HepG2 (cell line): ENCODE data around the gene C2orf80. TPM values are rescaled to one million over a fixed set of nuclear protein-coding genes. Genes with fewer than 3 reads are reported as not detected.

ENCODE experiments used
- ERF ChIP-seq: IDR thresholded peaks from 2 replicates; pipeline ENCODE4 v1.6.1; 2018; ENCODE audit warnings: missing biosample characterization, missing genetic modification reagents
- FOSL2 ChIP-seq: sonication (generic); formaldehyde crosslinking; IDR thresholded peaks from 2 replicates; pipeline ENCODE4 v1.4.0; 2020; ENCODE audit warnings: missing genetic modification reagents
- FOXP4 ChIP-seq: sonication (generic); formaldehyde crosslinking; IDR thresholded peaks from 2 replicates; pipeline ENCODE4 v1.4.0; 2020; ENCODE audit warnings: missing genetic modification reagents
- GABPA ChIP-seq, 2 experiments: IDR thresholded peaks; 2 replicates each; pipeline ENCODE4 v1.6.1; 2011 to 2016; ENCODE audit warnings: low read depth in 2 of 2, low read length in 1 of 2, missing biosample characterization in 1 of 2, missing genetic modification characterization in 1 of 2
- HNRNPK ChIP-seq: fragments of 200-400 bp; formaldehyde crosslinking; IDR thresholded peaks from 2 replicates; pipeline ENCODE4 v1.6.1; 2018; ENCODE audit warnings: low read length, low read depth, moderate library complexity, mild to moderate bottlenecking; ENCODE audit not compliant: poor library complexity, severe bottlenecking
- IRF2 ChIP-seq: IDR thresholded peaks from 2 replicates; pipeline ENCODE4 v1.6.1; 2018; ENCODE audit warnings: missing genetic modification reagents, missing compliant biosample characterization
- ISL2 ChIP-seq: sonication (generic); formaldehyde crosslinking; IDR thresholded peaks from 2 replicates; pipeline ENCODE4 v1.5.0; 2020; ENCODE audit warnings: missing genetic modification reagents
- JARID2 ChIP-seq: sonication (generic); formaldehyde crosslinking; IDR thresholded peaks from 2 replicates; pipeline ENCODE4 v1.8.1; 2023; ENCODE audit warnings: missing genetic modification reagents, inconsistent platforms; ENCODE audit not compliant: insufficient replicate concordance
- MAFG ChIP-seq: sonication (generic); formaldehyde crosslinking; IDR thresholded peaks from 2 replicates; pipeline ENCODE4 v1.5.1; 2020; ENCODE audit warnings: mild to moderate bottlenecking, missing genetic modification reagents
- NCOA5 ChIP-seq: sonication (generic); formaldehyde crosslinking; IDR thresholded peaks from 2 replicates; pipeline ENCODE4 v1.4.0; 2020; ENCODE audit warnings: missing genetic modification reagents
- PHB2 ChIP-seq: fragments of 450-650 bp; IDR thresholded peaks from 2 replicates; pipeline ENCODE4 v1.6.1; 2018; ENCODE audit not compliant: partially characterized antibody
- SIN3A ChIP-seq: IDR thresholded peaks from 2 replicates; pipeline ENCODE4 v1.6.1; 2011; ENCODE audit warnings: low read depth, mild to moderate bottlenecking, control low read depth, low read length, borderline replicate concordance
- SRSF9 ChIP-seq: fragments of 200-400 bp; formaldehyde crosslinking; IDR thresholded peaks from 2 replicates; pipeline ENCODE4 v1.6.1; 2018; ENCODE audit warnings: borderline replicate concordance, mild to moderate bottlenecking, low read depth, low read length; ENCODE audit not compliant: insufficient read depth, poor library complexity, severe bottlenecking
- SSRP1 ChIP-seq: IDR thresholded peaks from 2 replicates; pipeline ENCODE4 v1.6.1; 2016; ENCODE audit warnings: control low read depth
- TAF1 ChIP-seq: sonication (generic); formaldehyde crosslinking; IDR thresholded peaks from 2 replicates; pipeline ENCODE4 v1.4.0; 2020; ENCODE audit warnings: missing genetic modification reagents
- TOE1 ChIP-seq: sonication (generic); formaldehyde crosslinking; IDR thresholded peaks from 2 replicates; pipeline ENCODE4 v1.4.0; 2020; ENCODE audit warnings: mild to moderate bottlenecking, missing genetic modification reagents
- ZNF180 ChIP-seq: sonication (generic); formaldehyde crosslinking; IDR thresholded peaks from 2 replicates; pipeline ENCODE4 v1.4.0; 2020; ENCODE audit warnings: low read depth, missing genetic modification reagents, borderline replicate concordance
- ZNF260 ChIP-seq: sonication (generic); formaldehyde crosslinking; IDR thresholded peaks from 2 replicates; pipeline ENCODE4 v1.4.0; 2020; ENCODE audit warnings: missing genetic modification reagents, low read depth, mild to moderate bottlenecking, borderline replicate concordance
- ZNF501 ChIP-seq: sonication (generic); formaldehyde crosslinking; IDR thresholded peaks from 2 replicates; pipeline ENCODE4 v1.5.1; 2020; ENCODE audit warnings: mild to moderate bottlenecking, moderate library complexity, missing genetic modification reagents
- ZNF550 ChIP-seq: sonication (generic); formaldehyde crosslinking; IDR thresholded peaks from 2 replicates; pipeline ENCODE4 v1.4.0; 2020; ENCODE audit warnings: mild to moderate bottlenecking, missing genetic modification reagents, borderline replicate concordance
- ZNF558 ChIP-seq: sonication (generic); formaldehyde crosslinking; IDR thresholded peaks from 2 replicates; pipeline ENCODE4 v1.9.0; 2022; ENCODE audit warnings: mild to moderate bottlenecking, missing genetic modification reagents, borderline replicate concordance
- ZNF766 ChIP-seq: sonication (generic); formaldehyde crosslinking; IDR thresholded peaks from 2 replicates; pipeline ENCODE4 v1.5.0; 2020; ENCODE audit warnings: missing genetic modification reagents, borderline replicate concordance
- ZNF777 ChIP-seq: sonication (generic); formaldehyde crosslinking; IDR thresholded peaks from 2 replicates; pipeline ENCODE4 v1.4.0; 2020; ENCODE audit warnings: missing genetic modification reagents
- polyA plus RNA-seq, 8 experiments: library from polyadenylated mRNA; depleted of rRNA in 3 of 8; stranded (reverse) in 7 of 8; unstranded in 1 of 8; fragments of >200 nt; fragmentation: Illumina TruSeq in 4 of 8; extraction: Trizol in 4 of 8; gene quantifications; 2 replicates each; pipeline versions ENCODE4 v1.2.1 to v1.2.3, GENCODE V29; 2011 to 2016; ENCODE audit warnings: low read depth in 4 of 8, missing spikeins in 1 of 8, mixed read lengths in 1 of 8; ENCODE audit not compliant: insufficient read depth in 1 of 8
- total RNA-seq, 5 experiments: library from RNA; depleted of rRNA; stranded (reverse); fragments of >200 nt; fragmentation: Illumina TruSeq; extraction: Trizol; gene quantifications; 2 replicates each; pipeline ENCODE4 v1.2.3, GENCODE V29; 2016; ENCODE audit warnings: low read depth in 1 of 5
- TF ChIP-seq, protein P1 (sequence below): sonication (generic); formaldehyde crosslinking; IDR thresholded peaks from 2 replicates; pipeline ENCODE4 v1.8.0; 2022; ENCODE audit warnings: mild to moderate bottlenecking, missing genetic modification reagents, moderate library complexity
- TF ChIP-seq, protein P2 (sequence below): IDR thresholded peaks from 2 replicates; pipeline ENCODE4 v1.6.1; 2016; ENCODE audit warnings: missing biosample characterization, missing genetic modification reagents, low read depth

Gene C2orf80
- total and polyA plus RNA-seq, 2 of the 13 experiments (the other 11 are each of a cell fraction or from before 2014, with no cell fraction given), result not detected

DNA sequence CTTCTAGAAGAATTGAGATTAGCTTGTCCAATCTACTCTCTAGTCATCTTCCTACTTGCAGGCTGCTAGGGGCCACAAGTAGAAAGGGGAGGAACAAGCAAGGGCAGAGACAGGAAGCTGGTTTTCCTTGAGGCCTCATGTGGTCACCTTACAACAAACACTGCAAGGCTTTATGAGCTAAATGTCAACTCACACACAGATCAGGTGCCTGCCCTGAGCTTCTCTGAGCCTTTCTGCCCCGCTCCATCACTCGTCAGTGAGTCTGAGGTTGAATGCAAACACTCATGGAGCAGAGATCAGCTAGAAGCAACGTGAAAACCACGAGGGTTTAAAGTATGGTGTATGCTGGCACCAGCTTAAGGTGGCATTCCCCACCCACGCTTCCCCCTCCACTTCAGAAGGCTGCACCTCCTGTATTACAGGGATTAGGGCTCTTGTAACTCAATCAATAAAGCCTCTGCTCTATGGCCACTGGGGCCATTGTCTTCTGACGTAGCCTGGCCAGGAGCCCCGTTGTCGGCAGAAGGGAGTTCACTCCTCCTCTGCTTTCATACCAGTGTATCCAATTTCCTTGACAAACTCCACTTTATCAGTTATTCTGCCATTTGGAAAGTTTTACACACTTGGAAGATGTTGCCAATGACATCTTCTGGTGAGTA lies 54.8 kb downstream of the C2orf80 start (continued):
- peak; percentile 32; the same call in 1 of the 2 replicates for TF ChIP-seq FOSL2
- TF ChIP-seq ZNF501 (CRISPR knock-in tag), result 0 out of 2 replicates have a peak, but pooled peaks have one; percentile 37
- no peak for TF ChIP-seq ZNF777 (CRISPR knock-in tag)
- TF ChIP-seq IRF2 (CRISPR knock-in tag), result 0 out of 2 replicates have a peak, but pooled peaks have one; percentile 36
- no peak for TF ChIP-seq SRSF9
- TF ChIP-seq ZNF260 (CRISPR knock-in tag), result no peak
- no peak for TF ChIP-seq ZNF766 (CRISPR knock-in tag)
- no peak for TF ChIP-seq ISL2 (CRISPR knock-in tag)
- TF ChIP-seq TAF1 (CRISPR knock-in tag), result no peak
- no peak; the same call in 1 of the 2 replicates for TF ChIP-seq SSRP1 (CRISPR knock-in tag)
- TF ChIP-seq FOXP4 (CRISPR knock-in tag), result no peak
- no peak for TF ChIP-seq ZNF558 (CRISPR knock-in tag)
- TF ChIP-seq ERF, result peak; percentile 21; the same call in 1 of the 2 replicates
- TF ChIP-seq, protein P1, sequence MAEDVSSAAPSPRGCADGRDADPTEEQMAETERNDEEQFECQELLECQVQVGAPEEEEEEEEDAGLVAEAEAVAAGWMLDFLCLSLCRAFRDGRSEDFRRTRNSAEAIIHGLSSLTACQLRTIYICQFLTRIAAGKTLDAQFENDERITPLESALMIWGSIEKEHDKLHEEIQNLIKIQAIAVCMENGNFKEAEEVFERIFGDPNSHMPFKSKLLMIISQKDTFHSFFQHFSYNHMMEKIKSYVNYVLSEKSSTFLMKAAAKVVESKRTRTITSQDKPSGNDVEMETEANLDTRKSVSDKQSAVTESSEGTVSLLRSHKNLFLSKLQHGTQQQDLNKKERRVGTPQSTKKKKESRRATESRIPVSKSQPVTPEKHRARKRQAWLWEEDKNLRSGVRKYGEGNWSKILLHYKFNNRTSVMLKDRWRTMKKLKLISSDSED (CRISPR knock-in tag), result no peak
- TF ChIP-seq NCOA5 (CRISPR knock-in tag), result no peak
- no peak for TF ChIP-seq MAFG (CRISPR knock-in tag)
- no peak for TF ChIP-seq ZNF550
- no peak for TF ChIP-seq HNRNPK
- no peak for TF ChIP-seq PHB2
- no peak for TF ChIP-seq TOE1 (CRISPR knock-in tag)
- TF ChIP-seq JARID2 (CRISPR knock-in tag), result no peak
- no peak for TF ChIP-seq SIN3A
- no peak for TF ChIP-seq GABPA (IDR thresholded peaks at IDR 0.05; ENCODE audit: low read depth, low read length)
- TF ChIP-seq GABPA (CRISPR knock-in tag; IDR thresholded peaks at IDR 0.05; ENCODE audit: low read depth), result no peak
- TF ChIP-seq ZNF180, result no peak
- TF ChIP-seq, protein P2, sequence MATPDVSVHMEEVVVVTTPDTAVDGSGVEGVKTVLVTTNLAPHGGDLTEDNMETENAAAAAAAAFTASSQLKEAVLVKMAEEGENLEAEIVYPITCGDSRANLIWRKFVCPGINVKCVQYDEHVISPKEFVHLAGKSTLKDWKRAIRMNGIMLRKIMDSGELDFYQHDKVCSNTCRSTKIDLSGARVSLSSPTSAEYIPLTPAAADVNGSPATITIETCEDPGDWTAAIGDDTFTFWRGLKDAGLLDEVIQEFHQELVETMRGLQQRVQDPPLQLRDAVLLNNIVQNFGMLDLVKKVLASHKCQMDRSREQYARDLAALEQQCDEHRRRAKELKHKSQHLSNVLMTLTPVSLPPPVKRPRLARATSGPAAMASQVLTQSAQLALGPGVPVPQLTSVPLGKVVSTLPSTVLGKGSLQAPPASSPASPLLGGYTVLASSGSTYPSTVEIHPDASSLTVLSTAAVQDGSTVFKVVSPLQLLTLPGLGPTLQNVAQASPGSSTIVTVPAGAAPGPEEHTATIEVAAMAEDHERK (CRISPR knock-in tag), result no peak
